ENCODE measurements around the gene FBXL4.

GRCh38 chr6:98986071-98986615 is 38.4 kb upstream of the FBXL4 start:
- TF ChIP-seq CTCF (IDR thresholded peaks at IDR 0.05) (no peak), POLR2A (IDR thresholded peaks at IDR 0.05) (no peak)
